Nephron progenitor cell (in vitro differentiated cells): ENCODE measurements around the gene ZSWIM5.

Experiments
- DNase-seq: peaks from one replicate; pipeline ENCODE4 v3.0.0; 2021
- H3K27ac Mint-ChIP-seq: 2 replicates; pipeline ENCODE4 v1.8.0; 2021; ENCODE audit warnings: mild to moderate bottlenecking, moderate library complexity, mixed read lengths
- H3K27me3 Mint-ChIP-seq: 2 replicates; pipeline ENCODE4 v1.8.0; 2021; ENCODE audit warnings: mild to moderate bottlenecking, low read depth, mixed read lengths; ENCODE audit not compliant: poor library complexity
- H3K36me3 Mint-ChIP-seq: 2 replicates; pipeline ENCODE4 v1.8.0; 2021; ENCODE audit warnings: low read depth, mixed read lengths
- H3K4me1 Mint-ChIP-seq: 2 replicates; pipeline ENCODE4 v1.8.0; 2021; ENCODE audit warnings: mixed read lengths
- H3K4me3 Mint-ChIP-seq: 2 replicates; pipeline ENCODE4 v1.8.0; 2021; ENCODE audit warnings: mild to moderate bottlenecking, moderate library complexity, mixed read lengths
- H3K9me3 Mint-ChIP-seq: 2 replicates; pipeline ENCODE4 v1.8.0; 2021; ENCODE audit warnings: mild to moderate bottlenecking, moderate library complexity, mixed read lengths
- CTCF ChIP-seq: fragments of 200-600 bp; sonication (generic); IDR thresholded peaks from 2 replicates; pipeline ENCODE4 v1.5.0; 2021; ENCODE audit warnings: antibody characterized with exemption

Gene ZSWIM5

GRCh38 chr1:45221716-45222115 lies 15.3 kb upstream of the ZSWIM5 start:
- Mint-ChIP-seq H3K36me3 (no peaks in the 10 kb centered on the region), H3K9me3 (peaks cover 4% of the 10 kb centered on the region), H3K4me1 (no peaks in the 10 kb centered on the region), H3K4me3 (no peak overlapping the region), H3K27ac (no peak overlapping the region), H3K27me3 (peaks cover 3% of the 10 kb centered on the region)
- no peak for DNase-seq
- TF ChIP-seq CTCF = no peak

- H3K36me3 Mint-ChIP-seq = no peaks in the 10 kb centered on the region
- no peak for TF ChIP-seq CTCF
- no peak overlapping the region for H3K27ac Mint-ChIP-seq
- no peak for DNase-seq
- H3K4me1 Mint-ChIP-seq = peaks cover 11% of the 10 kb centered on the region
- H3K9me3 Mint-ChIP-seq = no peaks in the 10 kb centered on the region
- no peaks in the 10 kb centered on the region for H3K27me3 Mint-ChIP-seq
- no peak overlapping the region for H3K4me3 Mint-ChIP-seq
Measured at GRCh38 chr1:45216861-45217260, 10.5 kb upstream of the ZSWIM5 start.

DNA sequence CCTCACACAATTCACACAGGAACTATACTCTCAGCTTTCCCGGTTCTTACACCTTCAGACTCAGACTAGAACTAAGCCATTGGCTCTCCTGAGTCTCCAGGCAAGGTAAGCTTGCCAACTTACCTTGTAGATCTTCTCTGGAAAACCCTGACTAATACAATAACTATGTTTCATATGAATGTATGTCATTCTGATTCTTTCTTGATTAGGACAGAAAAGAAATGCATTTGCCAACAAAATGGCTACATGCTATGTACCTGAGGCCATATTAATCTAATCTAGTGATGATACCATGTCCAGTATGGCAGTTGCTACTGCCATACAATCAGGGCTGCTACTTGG lies 9.8 kb upstream of the ZSWIM5 start:
- Mint-ChIP-seq H3K27me3 (no peaks in the 10 kb centered on the region), H3K9me3 (no peaks in the 10 kb centered on the region), H3K4me3 (no peak overlapping the region), H3K4me1 (peaks cover 11% of the 10 kb centered on the region), H3K27ac (no peak overlapping the region), H3K36me3 (no peaks in the 10 kb centered on the region)
- DNase-seq = no peak
- TF ChIP-seq CTCF = no peak

DNA sequence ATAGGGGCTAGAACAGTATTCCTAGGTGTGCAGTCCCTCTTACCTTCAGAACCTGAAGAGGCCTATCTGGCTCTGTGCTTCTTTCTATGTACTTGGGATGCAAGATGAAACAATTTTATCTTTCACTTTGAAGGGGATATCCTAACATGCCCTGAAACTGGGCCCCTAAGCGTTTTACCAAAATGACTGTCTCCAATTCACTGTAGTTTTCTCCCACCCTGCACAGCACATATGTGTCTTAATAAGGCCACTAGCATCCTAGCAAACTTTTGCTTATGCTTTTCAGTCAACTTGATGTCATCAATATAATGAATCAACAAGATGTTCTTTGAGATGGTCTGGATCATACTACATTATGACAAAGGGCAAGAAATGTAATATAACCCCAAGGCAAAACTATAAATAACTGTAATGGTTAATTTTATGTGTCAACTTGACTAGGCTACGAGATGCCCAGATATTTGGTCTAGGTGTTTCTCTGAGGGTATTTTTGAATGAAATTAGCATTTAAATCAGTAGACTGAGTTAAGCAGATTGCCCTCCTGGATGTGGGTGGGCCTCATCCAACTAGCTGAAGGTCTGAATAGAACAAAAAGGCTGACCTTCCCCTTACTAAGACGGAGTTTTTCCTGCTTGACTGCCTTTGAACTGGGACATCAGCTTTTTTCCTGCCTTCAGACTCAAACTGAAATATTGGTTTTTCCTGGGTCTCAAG lies 9.2 kb upstream of the ZSWIM5 start:
- Mint-ChIP-seq H3K4me1 (peaks cover 11% of the 10 kb centered on the region), H3K9me3 (no peaks in the 10 kb centered on the region), H3K27me3 (no peaks in the 10 kb centered on the region), H3K36me3 (no peaks in the 10 kb centered on the region), H3K27ac (no peak overlapping the region), H3K4me3 (no peak overlapping the region)
- no peak for TF ChIP-seq CTCF
- DNase-seq = no peak

DNA sequence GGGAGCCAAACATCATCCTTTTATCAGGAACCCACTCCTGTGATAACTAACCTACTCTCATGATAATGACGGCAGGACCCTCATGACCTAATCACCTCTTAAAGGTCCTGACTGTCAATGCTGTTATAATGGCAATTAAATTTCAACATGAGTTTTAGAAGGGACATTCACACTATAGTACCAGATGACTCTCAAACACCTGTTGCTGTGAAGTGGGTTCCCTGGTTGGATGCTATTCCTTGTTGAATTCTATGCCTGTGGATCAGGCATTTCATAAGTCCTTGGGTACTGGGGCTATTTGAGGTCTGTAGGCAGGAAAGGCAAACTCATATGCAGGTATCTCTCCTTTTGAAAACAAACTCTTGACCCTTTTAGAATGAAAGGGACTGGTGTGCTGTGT lies 7.5 kb upstream of the ZSWIM5 start:
- TF ChIP-seq CTCF = no peak
- no peak for DNase-seq
- H3K4me1 Mint-ChIP-seq = peaks cover 11% of the 10 kb centered on the region
- H3K36me3 Mint-ChIP-seq = no peaks in the 10 kb centered on the region
- H3K27ac Mint-ChIP-seq = no peak overlapping the region
- peaks cover 1% of the 10 kb centered on the region for H3K27me3 Mint-ChIP-seq
- H3K9me3 Mint-ChIP-seq = no peaks in the 10 kb centered on the region
- H3K4me3 Mint-ChIP-seq = no peak overlapping the region

GRCh38 chr1:45211076-45211475 lies 4.7 kb upstream of the ZSWIM5 start:
- no peaks in the 10 kb centered on the region for H3K36me3 Mint-ChIP-seq
- H3K9me3 Mint-ChIP-seq = no peaks in the 10 kb centered on the region
- no peak overlapping the region for H3K4me3 Mint-ChIP-seq
- no peak for TF ChIP-seq CTCF
- peaks cover 24% of the 10 kb centered on the region for H3K27me3 Mint-ChIP-seq
- no peak for DNase-seq
- H3K27ac Mint-ChIP-seq = no peak overlapping the region
- peaks cover 21% of the 10 kb centered on the region for H3K4me1 Mint-ChIP-seq
